Measurements from ENCODE around the gene RELA.

GRCh38 chr11:65711785-65712632 is 49.3 kb upstream of the RELA start, which contains the start of gene KAT5:
- peak; percentile 98 for TF ChIP-seq CTCF (IDR thresholded peaks at IDR 0.05)
- no peak for TF ChIP-seq EZH2 (IDR thresholded peaks at IDR 0.05; ENCODE audit: borderline replicate concordance, insufficient read depth, low read depth, low read length, poor library complexity, severe bottlenecking)

Data from B cell (primary cell).